AG10803 (cell line): ENCODE data around the gene PLEKHM3.

ENCODE experiments used
- DNase-seq: peaks from one replicate; pipeline ENCODE4 v3.0.0; 2010; ENCODE audit warnings: low read depth
- H3K4me3 ChIP-seq: 2 replicates; pipeline ENCODE4 v1.5.1; 2011; ENCODE audit warnings: mild to moderate bottlenecking, low read length, control low read depth
- CTCF ChIP-seq: conservative IDR thresholded peaks from 2 replicates; pipeline ENCODE4 v1.5.1; 2011; ENCODE audit warnings: mild to moderate bottlenecking, low read length, control low read depth, inconsistent platforms

The PLEKHM3 gene

DNA sequence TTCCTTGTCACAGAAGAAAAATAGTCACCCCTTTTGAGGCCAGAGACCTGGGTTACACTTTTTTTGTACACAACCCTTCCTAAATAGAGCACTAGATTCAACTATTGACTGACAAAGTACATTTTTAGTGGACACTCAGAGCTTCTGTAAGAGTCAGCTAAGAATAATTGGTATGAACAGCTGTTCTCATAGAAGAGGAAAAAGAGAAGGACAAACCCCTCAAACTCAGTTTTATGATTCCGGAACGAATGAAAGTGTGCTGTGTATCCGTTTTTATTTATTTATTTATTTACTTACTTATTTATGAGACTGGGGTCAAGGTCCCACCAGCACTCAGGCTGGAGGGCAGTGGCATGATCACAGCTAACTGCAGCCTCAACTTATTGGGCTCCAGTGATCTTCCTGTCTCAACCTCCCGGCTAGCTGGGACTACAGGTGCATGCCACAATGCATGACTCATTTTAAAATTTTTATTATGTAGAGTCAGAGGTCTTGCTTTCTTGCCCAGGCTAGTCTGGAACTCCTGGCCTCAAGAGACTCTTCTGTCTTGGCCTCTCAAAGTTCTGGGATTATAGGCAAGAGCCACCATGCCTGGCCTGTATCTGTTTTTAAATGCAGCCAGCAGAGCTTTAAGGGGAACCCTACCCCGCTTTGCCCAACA lies 219.6 kb downstream of the PLEKHM3 start:
- peak; percentile 23 for DNase-seq
- no peak for TF ChIP-seq CTCF
- H3K4me3 ChIP-seq: no peak overlapping the region

- no peak for DNase-seq
- no peak for TF ChIP-seq CTCF
- no peak overlapping the region for H3K4me3 ChIP-seq
Observed at GRCh38 chr2:207802650-207803049, 222.7 kb downstream of the PLEKHM3 start.

DNA sequence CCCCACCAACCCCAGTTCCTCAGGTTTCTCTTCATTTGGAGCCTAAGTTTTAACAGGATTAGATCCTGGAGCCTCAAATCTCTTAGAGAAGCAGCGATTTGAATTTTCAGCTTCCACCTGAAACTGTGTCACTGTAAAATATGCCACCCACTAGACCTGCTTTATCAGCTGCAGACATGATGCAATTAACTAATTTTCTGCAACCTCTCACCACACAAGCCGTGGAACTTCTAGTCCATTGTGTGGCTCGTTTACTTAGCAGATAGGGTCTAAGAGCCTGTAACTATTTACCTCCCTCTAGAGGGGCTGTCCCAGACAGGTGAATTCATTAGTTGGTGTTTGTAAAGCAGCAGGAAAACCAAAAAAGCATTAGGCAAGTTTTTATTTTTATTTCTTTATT lies 224.1 kb downstream of the PLEKHM3 start:
- TF ChIP-seq CTCF: no peak
- DNase-seq: no peak
- no peak overlapping the region for H3K4me3 ChIP-seq

- DNase-seq: peak; percentile 19
- no peak for TF ChIP-seq CTCF
- H3K4me3 ChIP-seq: no peak overlapping the region
Observed at GRCh38 chr2:207796585-207797350, 228.6 kb downstream of the PLEKHM3 start.

DNA sequence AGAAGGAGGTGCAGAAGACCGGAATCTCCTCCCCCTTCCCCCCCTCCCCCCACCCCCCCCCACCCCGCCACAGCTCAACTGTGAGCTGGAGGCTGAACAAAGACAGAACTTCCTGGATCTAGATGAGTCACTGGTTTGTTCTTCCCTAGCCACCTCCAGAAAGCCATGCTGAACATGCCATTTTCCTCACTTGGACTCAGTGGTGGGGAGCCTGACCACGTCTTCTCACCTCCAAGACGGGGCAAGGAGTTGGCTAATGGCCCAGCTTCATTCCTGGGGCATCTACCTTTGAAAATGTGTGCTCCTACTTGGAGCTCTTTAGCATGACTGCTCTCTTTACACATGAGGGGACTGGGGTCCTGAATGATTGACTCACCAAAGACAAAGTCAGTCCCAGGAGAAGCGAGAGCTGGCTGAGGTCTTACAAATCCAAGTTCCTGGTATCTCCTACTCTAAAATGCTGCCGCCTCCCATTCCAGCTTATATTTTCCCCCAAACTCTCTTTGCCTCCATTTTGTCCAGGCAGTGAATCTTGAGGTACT lies 233.0 kb downstream of the PLEKHM3 start:
- DNase-seq: peak; percentile 49
- TF ChIP-seq CTCF: no peak
- H3K4me3 ChIP-seq: no peak overlapping the region

DNA sequence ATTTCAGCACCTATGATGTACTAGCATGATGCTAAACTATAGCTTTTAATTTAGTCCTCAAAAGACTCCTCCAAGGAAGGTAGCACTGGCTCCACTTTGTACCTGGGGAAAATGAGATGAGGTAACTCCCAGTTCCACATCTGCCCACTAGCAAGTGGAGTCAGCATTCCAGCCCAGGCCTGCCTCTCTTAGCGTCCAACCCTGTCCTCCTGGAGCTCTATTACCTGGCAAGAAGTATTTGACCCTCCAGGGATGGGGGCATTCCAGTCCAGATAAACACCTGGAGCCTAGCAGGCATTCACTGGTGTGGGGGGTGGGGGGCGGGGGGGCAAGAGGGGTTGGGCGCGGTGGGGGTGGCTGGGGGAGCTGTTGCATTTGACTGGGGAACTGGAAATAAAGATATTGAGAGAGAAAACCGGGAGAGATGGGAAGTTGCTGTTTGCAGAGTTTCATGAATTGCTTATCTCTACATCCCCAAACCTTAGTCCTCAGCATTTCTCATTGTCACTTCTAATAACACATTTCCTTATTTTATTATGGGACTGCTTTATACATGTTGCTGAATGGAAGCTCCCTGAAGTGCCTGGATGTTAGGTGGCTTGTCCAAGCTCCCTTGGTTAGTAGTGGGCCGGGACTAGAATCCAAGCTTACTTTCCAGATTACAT lies 233.6 kb downstream of the PLEKHM3 start:
- TF ChIP-seq CTCF: no peak
- DNase-seq: no peak
- H3K4me3 ChIP-seq: no peak overlapping the region
